Caco-2 (cell line): ENCODE results near the gene FLT1. TPM values are rescaled to one million over a fixed set of nuclear protein-coding genes. Genes with fewer than 3 reads are reported as not detected.

ENCODE experiments used
- BruUV-seq: library from RNA; stranded (reverse); fragments of 400-500 nt; replicated peaks from 2 replicates; lab custom pipeline; 2021; lab: Mats Ljungman, UMichigan
- CTCF ChIA-PET: fragments of 300-600 bp; sonication (Branson Sonifier 250); formaldehyde crosslinking; loops from one replicate; lab custom pipeline; 2022; ENCODE audit warnings: antibody characterized with exemption; lab: Charles Lee
- POLR2A ChIA-PET: fragments of 300-600 bp; sonication (Branson Sonifier 250); formaldehyde crosslinking; loops from one replicate; lab custom pipeline; 2022; ENCODE audit warnings: antibody characterized with exemption; lab: Charles Lee
- DNase-seq, 2 experiments: peaks; one replicate each; pipeline versions ENCODE4 v3.0.0 to v3.0.0-alpha.2; 2020 to 2022
- H3K27me3 ChIP-seq: replicated peaks from 2 replicates; pipeline ENCODE4 v1.6.0; 2011; ENCODE audit warnings: low read length; ENCODE audit not compliant: control insufficient read depth, insufficient read depth
- H3K36me3 ChIP-seq: 2 replicates; pipeline ENCODE4 v1.5.1; 2011; ENCODE audit warnings: low read length; ENCODE audit not compliant: control insufficient read depth, insufficient read depth
- H3K4me1 ChIP-seq: fragments of 250-450 bp; sonication (Bioruptor Pico); 2 replicates; pipeline ENCODE4 v1.5.1; 2020; ENCODE audit warnings: mild to moderate bottlenecking
- H3K4me3 ChIP-seq: 2 replicates; pipeline ENCODE4 v1.5.1; 2011; ENCODE audit warnings: low read depth, mild to moderate bottlenecking, control low read depth, low read length
- H3K9me3 ChIP-seq: fragments of 250-450 bp; sonication (Bioruptor Pico); 2 replicates; pipeline ENCODE4 v1.5.1; 2020; ENCODE audit warnings: mild to moderate bottlenecking, moderate library complexity
- H3K27ac Mint-ChIP-seq: one replicate; pipeline ENCODE4 v1.8.0; 2022; ENCODE audit warnings: mixed read lengths; ENCODE audit not compliant: unreplicated experiment
- H3K27me3 Mint-ChIP-seq: one replicate; pipeline ENCODE4 v1.8.0; 2022; ENCODE audit warnings: mixed read lengths; ENCODE audit not compliant: insufficient read depth, unreplicated experiment
- H3K36me3 Mint-ChIP-seq: one replicate; pipeline ENCODE4 v1.8.0; 2022; ENCODE audit warnings: mild to moderate bottlenecking, mixed read lengths; ENCODE audit not compliant: insufficient read depth, unreplicated experiment
- H3K4me1 Mint-ChIP-seq: one replicate; pipeline ENCODE4 v1.8.0; 2022; ENCODE audit warnings: low read depth, mixed read lengths; ENCODE audit not compliant: unreplicated experiment
- H3K4me3 Mint-ChIP-seq: one replicate; pipeline ENCODE4 v1.8.0; 2022; ENCODE audit warnings: mild to moderate bottlenecking, moderate library complexity, mixed read lengths; ENCODE audit not compliant: unreplicated experiment
- H3K9me3 Mint-ChIP-seq: one replicate; pipeline ENCODE4 v1.8.0; 2022; ENCODE audit warnings: mixed read lengths; ENCODE audit not compliant: unreplicated experiment
- intact Hi-C: fragments of 100-400 bp; cut with micrococcal nuclease; formaldehyde crosslinking; loops from one replicate; pipeline ENCODE4 v1.10.0; 2022; ENCODE audit not compliant: unreplicated experiment
- total RNA-seq: library from RNA; stranded (reverse); gene quantifications from 2 replicates; pipeline ENCODE4 v1.2.3, GENCODE V29; 2022
- TF ChIP-seq, protein P1 (sequence below), 2 experiments: fragments of 200-600 bp in 1 of 2; IDR thresholded peaks; 1 replicate in 1 of 2; 2 replicates in 1 of 2; pipeline versions ENCODE4 v1.5.1 to v1.8.0; 2011 to 2022; ENCODE audit warnings: antibody characterized with exemption in 1 of 2, control low read depth in 1 of 2, inconsistent platforms in 1 of 2, low read depth in 1 of 2, low read length in 1 of 2, mild to moderate bottlenecking in 1 of 2, moderate library complexity in 1 of 2; ENCODE audit not compliant: insufficient read depth in 1 of 2, severe bottlenecking in 1 of 2, unreplicated experiment in 1 of 2

FLT1 gene
- total RNA-seq, 1 experiment from 2014 or later: 0.66 TPM

DNA sequence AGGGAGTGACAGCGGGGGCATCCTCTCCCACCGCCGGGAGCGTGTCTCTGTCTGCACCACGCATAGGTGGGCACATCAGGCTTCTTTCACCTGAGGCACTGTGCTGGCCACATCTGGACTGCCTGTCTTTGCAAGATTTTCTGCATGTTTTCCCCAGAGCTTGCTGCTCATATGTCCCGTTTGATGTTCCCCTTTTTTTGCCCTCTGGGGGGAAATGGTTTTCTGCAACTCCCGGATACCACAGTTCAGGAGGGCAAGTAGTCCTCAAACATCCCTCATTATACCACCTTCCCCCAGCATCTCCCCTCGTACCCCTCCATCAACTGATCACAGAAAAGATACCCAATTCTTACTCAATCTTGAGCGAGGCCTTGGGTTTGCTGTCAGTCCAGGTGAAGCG, 188.6 kb downstream of the FLT1 start:
- TF ChIP-seq, protein P1, sequence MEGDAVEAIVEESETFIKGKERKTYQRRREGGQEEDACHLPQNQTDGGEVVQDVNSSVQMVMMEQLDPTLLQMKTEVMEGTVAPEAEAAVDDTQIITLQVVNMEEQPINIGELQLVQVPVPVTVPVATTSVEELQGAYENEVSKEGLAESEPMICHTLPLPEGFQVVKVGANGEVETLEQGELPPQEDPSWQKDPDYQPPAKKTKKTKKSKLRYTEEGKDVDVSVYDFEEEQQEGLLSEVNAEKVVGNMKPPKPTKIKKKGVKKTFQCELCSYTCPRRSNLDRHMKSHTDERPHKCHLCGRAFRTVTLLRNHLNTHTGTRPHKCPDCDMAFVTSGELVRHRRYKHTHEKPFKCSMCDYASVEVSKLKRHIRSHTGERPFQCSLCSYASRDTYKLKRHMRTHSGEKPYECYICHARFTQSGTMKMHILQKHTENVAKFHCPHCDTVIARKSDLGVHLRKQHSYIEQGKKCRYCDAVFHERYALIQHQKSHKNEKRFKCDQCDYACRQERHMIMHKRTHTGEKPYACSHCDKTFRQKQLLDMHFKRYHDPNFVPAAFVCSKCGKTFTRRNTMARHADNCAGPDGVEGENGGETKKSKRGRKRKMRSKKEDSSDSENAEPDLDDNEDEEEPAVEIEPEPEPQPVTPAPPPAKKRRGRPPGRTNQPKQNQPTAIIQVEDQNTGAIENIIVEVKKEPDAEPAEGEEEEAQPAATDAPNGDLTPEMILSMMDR (IDR thresholded peaks at IDR 0.05; ENCODE audit: insufficient read depth in 1 of 2, low read depth in 1 of 2, low read length in 1 of 2, severe bottlenecking in 1 of 2, unreplicated experiment in 1 of 2): no peak
- intact Hi-C loops: no loop called here
- H3K27me3 ChIP-seq: no peaks in the 10 kb centered on the region
- peaks cover 3% of the 10 kb centered on the region; the same call in 1 of the 2 replicates for H3K4me1 ChIP-seq
- CTCF ChIA-PET: no interaction called here
- no peaks in the 10 kb centered on the region for H3K36me3 ChIP-seq
- POLR2A ChIA-PET: no interaction called here
- no peaks in the 10 kb centered on the region for H3K27me3 Mint-ChIP-seq
- H3K9me3 ChIP-seq: no peaks in the 10 kb centered on the region
- peaks cover under 1% of the 10 kb centered on the region for H3K4me1 Mint-ChIP-seq
- DNase-seq: no peak
- no peak overlapping the region for H3K4me3 Mint-ChIP-seq
- no peaks in the 10 kb centered on the region for H3K36me3 Mint-ChIP-seq
- H3K4me3 ChIP-seq: no peak overlapping the region
- no TSS peak for BruUV-seq
- H3K9me3 Mint-ChIP-seq: no peaks in the 10 kb centered on the region
- H3K27ac Mint-ChIP-seq: no peak overlapping the region

DNA sequence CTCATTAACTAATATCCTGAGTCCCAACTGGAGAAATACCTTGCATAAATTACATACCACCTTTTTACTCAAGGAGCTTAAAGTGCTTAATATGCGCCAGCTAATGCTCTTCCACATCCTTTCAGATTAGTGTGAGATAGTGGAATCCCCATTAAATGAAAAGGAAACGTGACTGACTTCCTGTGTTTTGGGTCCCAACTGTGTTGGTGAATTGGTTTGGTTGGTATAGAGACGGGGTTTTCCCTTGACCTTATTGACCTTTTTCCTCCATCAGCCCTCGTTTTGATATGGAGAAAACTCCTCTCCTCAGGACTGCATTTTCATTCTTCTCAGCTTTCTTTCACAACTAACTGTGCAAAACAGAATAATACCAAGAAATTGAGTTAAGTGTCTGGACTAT, 193.1 kb downstream of the FLT1 start:
- TF ChIP-seq, protein P1 (IDR thresholded peaks at IDR 0.05; ENCODE audit: insufficient read depth in 1 of 2, low read depth in 1 of 2, low read length in 1 of 2, severe bottlenecking in 1 of 2, unreplicated experiment in 1 of 2): no peak
- Mint-ChIP-seq H3K27ac (no peak overlapping the region), H3K9me3 (no peaks in the 10 kb centered on the region), H3K4me1 (no peaks in the 10 kb centered on the region), H3K4me3 (no peak overlapping the region), H3K27me3 (no peaks in the 10 kb centered on the region), H3K36me3 (no peaks in the 10 kb centered on the region)
- ChIA-PET CTCF (interaction anchor here (0.6 kb wide), 1 partner anchor 397 kb away, joined by 3 read pairs; no protein-coding TSS in a partner anchor), POLR2A (no interaction called here)
- Histone ChIP-seq H3K4me3 (no peak overlapping the region), H3K9me3 (no peaks in the 10 kb centered on the region), H3K27me3 (no peaks in the 10 kb centered on the region), H3K4me1 (peaks cover 3% of the 10 kb centered on the region; the same call in 1 of the 2 replicates), H3K36me3 (no peaks in the 10 kb centered on the region)
- no peak for DNase-seq
- BruUV-seq: no TSS peak
- intact Hi-C loops: no loop called here

DNA sequence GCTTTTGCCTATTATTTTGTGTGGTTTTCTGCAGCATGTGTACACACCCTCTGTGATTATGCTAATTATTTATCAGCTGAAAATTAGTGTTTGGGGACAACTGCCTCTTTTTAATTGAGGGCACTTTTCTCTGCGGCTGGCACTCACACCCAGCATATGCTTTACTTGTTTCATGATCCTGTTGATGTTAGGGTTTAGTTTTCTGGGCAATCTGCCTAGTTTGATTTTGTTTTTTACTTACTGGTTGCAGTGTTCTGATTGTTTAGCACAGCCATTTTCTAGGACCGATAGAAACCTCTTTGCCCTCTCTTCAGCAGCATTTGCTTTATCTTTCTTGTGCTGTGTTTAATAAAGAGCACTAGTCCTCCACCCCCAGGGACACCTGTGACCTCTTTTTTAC, 195.0 kb downstream of the FLT1 start:
- H3K36me3 ChIP-seq: no peaks in the 10 kb centered on the region
- Mint-ChIP-seq H3K9me3 (no peaks in the 10 kb centered on the region), H3K27me3 (no peaks in the 10 kb centered on the region), H3K4me1 (no peaks in the 10 kb centered on the region), H3K36me3 (peaks cover 13% of the 10 kb centered on the region), H3K4me3 (no peak overlapping the region), H3K27ac (no peak overlapping the region)
- intact Hi-C loops: no loop called here
- TF ChIP-seq, protein P1 (IDR thresholded peaks at IDR 0.05; ENCODE audit: insufficient read depth in 1 of 2, low read depth in 1 of 2, low read length in 1 of 2, severe bottlenecking in 1 of 2, unreplicated experiment in 1 of 2): no peak
- no peaks in the 10 kb centered on the region for H3K27me3 ChIP-seq
- ChIA-PET CTCF (no interaction called here), POLR2A (no interaction called here)
- no peak overlapping the region for H3K4me3 ChIP-seq
- BruUV-seq: no TSS peak
- no peak for DNase-seq
- no peaks in the 10 kb centered on the region for H3K9me3 ChIP-seq
- H3K4me1 ChIP-seq: peaks cover 3% of the 10 kb centered on the region; the same call in 1 of the 2 replicates
